HCEC 1CT (cell line): ENCODE data around the gene PDIA3.
"Not testable (repeated sequence)": the region's sequence is repeated elsewhere in the genome, so short reads cannot be mapped to it uniquely, and the experiment has no call there.

Experiments used
- DNase-seq: peaks from one replicate; pipeline ENCODE4 v3.0.0-alpha.2; 2017

Gene PDIA3

DNA sequence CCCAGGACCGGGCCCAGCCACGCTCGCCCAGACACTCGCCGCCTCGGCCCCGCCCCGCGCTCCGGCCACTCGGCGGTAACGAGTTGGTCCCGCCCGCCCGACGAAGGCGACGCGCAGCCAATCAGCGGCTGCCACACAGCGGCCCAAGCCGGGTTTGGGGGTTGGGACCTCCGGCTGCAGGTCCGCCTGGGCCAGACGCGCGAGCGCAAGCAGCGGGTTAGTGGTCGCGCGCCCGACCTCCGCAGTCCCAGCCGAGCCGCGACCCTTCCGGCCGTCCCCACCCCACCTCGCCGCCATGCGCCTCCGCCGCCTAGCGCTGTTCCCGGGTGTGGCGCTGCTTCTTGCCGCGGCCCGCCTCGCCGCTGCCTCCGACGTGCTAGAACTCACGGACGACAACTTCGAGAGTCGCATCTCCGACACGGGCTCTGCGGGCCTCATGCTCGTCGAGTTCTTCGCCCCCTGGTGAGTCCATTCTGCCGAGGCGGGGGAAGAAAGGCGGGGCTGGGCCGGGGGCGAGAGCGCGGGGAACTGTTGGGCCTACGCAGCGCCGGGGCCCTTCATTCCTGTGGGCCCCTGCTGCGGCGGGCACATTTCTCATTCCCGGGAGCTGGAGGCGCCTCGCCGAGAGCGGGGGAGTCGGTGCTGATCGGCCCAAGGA is at the start of gene PDIA3:
TSS of gene PDIA3 (plus strand) at position 194 of the 658 bp plus-strand sequence. CDS start at position 296, 102 bp downstream.
- peak; percentile 84 for DNase-seq

DNA sequence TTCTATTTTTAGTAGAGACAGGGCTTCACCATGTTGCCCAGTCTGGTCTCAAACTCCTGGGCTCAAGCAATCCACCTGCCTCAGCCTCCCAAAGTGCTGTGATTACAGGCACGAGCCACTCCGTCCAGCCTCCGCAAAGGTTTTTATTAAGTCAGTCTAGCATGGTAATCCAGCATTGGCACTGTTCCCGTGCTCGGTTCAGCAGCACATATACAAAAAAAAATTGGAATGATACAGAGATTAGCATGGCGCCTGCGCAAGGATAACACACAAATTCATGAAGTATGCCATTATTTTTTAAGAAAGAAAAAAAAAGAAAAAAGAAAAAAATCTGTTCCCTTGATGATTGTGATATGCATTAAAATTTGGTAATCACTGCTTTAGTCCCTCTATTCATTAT is 44.1 kb upstream of the PDIA3 start:
- no peak for DNase-seq

DNA sequence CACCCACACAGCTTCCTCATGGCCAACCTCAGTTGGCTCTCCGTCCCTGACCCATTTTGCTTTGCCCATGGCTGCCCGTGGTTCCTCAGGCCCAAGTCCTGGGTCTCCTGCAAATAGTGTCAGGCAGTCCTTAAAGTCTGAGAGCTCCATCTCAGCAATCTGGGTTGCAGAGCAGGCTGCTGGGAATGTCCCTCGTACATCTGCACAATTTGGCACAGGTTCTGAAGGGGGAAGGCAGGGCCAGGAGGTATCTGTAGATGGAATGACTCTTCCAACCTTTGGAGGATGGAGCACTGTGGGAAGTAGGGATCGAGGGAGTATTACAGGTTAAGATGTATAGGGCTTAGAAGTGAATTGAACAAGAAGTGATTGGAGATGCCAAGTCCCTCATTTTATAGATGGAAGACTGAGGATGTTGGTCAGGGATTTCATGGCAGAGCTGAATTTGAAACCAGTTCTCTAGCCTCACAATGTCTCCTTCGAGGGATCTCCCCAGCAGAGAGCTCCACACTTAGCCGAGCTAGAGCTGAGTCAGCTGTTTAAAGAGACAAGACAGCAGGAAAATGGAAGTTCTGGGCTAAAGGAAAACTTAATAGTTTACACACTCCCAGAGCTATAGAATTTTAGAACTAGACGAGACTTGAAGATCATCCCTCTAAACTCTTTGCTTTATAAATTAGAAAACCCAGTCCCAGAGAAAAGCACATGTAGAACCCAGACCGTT is 43.4 kb upstream of the PDIA3 start:
- no peak for DNase-seq

DNA sequence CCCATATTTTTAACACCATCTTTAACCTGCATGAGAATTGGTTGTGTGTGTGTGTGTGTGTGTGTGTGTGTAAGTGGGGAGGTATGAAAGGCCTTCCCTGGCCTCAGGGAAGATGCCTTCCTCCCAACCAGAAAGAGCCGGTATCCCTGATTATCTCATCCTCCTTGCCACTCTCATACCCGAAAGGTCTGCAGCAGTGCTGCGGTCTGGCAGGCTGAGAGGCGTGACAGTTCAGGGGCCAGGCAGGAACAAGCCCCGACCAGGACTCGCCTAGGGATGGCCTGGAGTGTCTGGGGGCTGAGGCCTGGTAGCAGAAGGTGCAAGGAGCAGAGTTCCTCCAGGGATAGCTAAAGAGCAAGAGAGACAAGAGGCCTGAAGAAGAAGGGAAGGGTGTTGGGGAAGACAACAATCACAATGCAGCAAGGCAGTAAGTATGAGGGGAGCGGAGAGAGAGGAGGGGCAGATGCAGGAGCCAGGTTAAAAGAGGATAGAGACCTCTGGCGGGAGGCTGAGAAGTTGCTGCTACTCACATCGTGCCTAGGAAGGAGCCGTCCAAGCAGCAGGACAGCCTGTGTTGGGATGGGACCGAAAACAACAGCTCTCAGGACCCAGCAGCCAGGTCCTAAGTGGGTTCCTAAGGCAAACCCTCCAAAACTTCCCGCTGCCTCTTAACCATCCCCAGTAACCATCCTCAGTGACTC is 35.7 kb upstream of the PDIA3 start:
- not testable (repeated sequence) for DNase-seq

DNA sequence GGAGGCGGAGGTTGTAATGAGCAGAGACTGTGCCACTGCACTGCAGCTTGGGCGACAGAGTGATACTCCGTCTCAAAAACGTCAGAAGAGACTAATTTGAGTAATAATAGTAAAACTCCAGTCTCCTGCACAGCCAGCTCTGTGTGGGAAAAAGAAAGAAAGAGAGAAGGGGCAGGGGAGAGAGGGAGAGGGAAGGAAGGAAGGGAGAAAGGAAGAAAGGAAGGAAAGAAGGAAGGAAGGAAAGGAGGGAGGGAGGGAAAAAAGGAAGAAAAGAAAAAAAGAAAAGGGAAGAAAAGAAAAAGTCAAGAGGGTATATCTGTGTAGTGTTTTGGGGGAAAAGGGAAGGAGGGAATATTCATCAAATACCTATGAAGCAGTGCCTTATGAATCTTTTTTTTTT is 23.1 kb upstream of the PDIA3 start:
- DNase-seq, result no peak

DNA sequence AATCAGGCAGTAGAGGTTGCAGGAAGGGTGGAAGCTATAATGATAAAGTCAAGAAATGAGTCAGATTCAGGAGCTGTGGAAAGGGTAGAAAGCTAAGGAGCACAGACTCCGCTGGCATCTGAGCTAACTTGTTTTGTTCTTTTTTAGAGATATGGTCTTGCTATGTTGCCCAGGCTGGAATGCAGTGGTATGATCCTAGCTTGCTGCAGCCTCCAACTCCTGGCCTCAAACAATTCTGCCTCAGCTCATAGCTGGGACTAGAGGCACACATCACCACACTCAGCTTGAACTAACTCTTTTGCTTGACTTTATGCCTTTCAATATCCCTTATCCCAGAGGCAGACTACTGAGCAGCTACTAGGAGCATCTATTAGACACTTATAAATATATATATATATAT is 19.9 kb upstream of the PDIA3 start:
- DNase-seq, result not testable (repeated sequence)

DNA sequence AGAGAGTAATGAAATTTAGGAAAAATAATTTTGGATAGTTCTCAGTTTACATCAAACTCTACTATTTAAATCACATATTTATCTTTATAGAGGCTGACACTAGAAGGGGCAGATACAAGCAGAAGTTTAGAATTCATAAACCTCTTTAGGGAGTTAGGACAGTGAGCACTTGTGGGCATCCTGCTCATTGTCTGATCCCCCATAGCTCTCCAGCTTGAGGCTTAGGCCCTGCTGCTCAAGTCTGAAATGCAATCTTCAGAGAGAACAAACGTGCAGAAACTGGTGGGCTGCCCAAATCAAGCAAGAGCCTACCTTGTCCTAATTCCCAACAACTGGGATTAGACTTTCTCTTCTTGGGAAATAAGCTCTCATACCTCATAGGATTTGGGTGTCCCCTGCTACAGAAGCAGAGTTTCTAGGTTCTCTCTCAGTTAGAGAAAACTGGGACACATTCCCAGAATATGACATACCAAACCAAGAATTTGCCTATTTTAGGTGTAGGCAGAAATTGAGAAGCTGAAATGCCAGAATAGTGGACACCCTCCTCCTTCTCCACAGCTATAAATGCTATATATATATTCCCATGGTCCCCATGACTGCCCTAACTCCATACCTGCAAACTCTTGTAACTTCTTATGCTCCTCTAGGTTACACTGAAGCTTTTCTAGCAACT is 18.0 kb upstream of the PDIA3 start:
- DNase-seq, result peak; percentile 17

DNA sequence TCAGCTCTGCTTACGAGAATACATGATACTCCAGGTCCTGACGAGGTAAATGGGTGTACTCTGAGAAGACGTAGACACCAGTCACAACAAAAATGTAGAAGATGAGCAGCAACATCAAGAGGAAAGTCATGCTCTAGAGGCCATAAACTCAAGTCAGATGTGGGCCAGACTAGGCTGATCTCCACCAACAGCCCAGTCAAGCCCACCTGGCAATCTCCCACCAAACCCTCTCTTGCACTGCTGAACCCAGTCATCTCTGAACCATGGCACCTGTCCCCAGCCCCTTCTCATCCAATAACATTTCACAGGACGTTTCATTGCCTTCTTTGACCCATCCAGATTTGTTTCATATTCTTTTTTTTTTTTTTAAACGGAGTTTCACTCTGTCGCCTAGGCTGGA is 10.8 kb upstream of the PDIA3 start:
- no peak for DNase-seq

DNA sequence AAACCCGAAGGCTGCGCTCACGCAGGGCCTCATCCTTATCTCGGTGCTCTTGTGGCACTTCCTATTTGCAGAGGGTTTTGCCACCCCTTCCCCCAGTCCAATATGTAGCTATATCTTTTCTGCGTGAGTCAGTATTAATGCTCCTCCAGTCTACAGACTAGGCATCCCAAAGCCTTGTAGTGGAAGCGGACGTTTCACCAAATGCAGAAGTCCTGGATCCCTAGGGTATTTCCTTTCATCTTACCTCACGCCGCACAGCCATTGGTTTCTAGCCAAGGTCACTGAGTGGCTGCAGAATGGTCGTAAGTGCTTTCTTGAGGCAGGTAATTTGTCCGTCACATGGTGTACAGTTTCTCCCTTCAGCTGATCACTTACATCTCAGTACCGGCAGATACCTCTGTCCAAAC is 668 bp downstream of the PDIA3 start:
- DNase-seq, result peak; percentile 27

DNA sequence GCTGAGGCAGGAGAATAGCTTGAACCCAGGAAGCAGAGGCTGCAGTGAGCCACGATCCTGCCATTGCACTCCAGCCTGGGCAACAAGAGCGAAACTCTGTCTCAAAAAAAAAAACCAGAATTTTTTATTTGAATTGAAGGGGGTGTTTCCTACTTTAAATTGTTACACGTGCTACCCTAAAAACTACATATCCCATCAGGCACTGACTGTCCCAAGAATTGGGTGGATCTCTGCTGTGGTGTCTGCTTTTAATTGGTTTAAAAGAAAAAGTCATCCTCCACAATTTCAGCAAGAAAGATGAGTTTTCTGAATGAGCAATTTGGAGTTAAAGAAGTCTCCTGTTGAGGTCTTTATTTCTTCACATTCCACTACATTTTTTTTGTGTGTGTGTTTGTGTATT is 2.1 kb downstream of the PDIA3 start:
- DNase-seq, result peak; percentile 26

DNA sequence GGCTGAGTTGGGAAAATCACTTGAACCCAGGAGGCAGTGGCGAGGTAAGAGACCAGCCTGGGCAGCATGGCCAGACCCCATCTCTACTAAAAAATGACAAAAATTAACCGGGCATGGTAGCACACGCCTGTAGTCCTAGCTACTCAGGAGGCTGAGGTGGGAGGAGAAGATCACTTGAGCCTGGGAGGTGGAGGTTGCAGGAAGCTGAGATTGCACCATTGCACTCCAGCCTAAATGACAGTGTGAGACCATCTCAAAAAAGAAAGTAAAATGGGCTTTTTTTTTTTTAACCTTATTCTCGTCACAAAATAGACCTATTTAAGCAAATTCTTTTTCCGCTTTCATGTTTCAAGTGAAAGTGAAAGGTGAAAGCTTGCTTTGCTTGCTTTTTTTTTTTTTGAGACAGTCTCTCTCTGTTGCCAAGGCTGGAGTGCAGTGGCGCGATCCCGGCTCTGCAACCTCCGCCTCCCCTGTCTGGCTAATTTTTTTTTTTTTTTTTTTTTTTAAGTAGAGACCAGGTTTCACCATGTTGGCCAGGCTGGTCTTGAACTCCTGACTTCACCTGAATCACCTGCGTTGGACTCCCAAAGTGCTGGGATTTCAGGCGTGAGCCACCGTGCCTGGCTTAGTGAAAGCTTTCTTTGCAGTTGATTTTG is 3.6 kb downstream of the PDIA3 start:
- DNase-seq, result no peak

DNA sequence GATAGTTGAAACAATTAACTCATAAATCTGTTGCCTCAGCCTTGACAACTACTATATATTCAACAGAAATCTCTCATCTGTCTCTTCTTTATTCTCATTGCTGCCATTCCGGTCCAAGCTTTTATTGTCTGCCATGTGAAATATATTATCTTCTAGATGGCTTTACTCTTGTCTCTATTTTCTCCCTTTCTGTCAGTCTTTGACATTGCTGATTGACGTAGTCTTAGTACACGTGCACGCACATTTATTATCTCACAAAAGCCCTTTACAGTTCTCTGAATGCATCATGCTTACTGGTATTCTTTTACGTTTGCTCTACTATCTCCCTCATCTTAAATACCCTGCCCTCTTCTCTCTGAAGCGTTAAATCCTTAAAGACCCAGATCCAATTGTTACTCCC is 5.6 kb downstream of the PDIA3 start:
- no peak for DNase-seq

DNA sequence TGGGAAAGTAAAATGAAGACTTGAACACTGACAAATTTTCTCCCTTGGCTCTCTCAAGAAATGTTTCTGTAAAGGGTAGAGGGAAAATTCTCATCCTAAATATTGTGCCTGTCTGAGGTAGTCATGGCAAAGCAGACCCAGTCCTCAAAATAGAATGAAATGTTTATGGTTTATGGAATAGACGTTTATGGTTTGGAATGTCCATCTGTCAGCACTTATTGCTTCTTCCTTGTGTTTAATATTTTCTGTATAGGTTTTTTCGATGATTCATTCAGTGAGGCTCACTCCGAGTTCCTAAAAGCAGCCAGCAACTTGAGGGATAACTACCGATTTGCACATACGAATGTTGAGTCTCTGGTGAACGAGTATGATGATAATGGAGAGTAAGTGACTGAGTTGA is 16.6 kb downstream of the PDIA3 start:
- DNase-seq, result peak; percentile 65

DNA sequence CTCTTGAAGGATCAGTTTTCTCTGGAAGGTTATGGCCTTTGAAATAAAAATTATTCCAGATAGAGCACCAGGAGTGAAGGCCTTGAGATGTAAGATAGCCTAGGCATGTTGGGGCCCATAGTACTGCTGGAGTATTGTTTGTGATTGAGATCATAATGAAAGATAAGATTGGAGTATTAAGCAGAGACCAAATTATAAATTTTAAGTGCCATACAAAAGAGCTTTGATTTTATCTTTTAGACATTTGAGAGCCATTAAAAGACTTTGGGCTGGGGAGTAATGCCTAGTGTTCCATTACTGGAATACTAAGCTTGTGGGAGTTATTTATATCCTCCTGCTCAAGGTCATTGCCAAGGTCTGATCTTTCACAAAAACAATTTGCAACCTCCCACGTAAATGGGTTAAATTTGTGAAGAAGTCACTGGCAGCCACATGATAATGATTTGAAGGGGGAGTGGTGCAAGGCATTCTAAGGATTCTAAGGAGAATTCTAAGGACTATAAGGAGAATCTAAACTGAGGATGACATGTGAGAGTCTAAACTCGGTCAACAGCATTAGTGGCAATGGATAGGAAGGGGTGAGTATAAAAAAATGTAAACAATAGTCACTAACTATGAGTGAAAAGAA is 17.7 kb downstream of the PDIA3 start:
- DNase-seq, result no peak

DNA sequence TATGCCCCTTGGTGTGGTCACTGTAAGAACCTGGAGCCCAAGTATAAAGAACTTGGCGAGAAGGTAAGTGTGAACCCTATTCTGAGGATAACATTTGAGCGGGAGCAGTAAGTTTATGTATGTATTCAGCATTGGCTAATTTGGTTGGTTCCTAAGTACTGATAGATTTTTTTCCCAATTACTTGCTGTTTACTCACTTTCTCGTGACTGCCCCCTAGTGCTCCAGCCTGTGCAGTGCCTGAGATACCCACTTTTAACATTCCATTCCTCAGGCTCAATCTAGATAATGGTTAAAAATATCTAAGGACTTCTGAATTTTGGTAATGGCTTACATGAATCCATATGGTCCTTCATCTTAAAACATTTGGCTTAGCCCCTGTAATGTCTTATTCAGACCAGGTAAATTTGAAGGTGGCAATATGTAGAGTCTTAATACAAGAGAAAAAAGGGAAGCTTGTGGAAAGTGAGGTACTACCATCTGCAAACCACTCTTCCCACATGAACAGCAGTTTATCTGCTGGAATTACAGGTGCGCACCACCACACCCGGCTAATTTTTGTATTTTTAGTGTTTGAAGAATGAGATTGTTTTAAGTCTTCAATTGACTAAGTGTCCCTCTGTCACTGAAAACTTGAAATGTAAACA is 23.5 kb downstream of the PDIA3 start:
- DNase-seq, result peak; percentile 65

DNA sequence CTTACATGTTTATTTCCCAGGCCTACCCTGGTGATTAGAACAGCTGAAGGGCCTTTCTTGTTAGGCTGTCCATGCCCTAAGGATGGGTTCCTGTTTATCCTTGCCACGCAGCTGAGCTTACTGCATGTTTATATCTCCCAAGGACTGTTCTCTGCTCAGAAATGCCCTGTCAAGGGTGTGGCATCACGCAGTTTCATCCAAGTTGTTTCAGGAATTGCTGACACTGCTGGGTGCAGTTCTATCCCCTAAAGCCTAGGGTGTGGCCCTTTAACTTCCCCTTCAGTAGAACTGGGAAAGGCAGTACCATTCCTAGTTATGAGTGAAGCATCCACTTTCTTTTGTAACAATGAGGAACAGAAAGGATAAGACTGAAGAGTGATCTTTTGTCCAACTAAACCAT is 25.6 kb downstream of the PDIA3 start:
- no peak for DNase-seq

DNA sequence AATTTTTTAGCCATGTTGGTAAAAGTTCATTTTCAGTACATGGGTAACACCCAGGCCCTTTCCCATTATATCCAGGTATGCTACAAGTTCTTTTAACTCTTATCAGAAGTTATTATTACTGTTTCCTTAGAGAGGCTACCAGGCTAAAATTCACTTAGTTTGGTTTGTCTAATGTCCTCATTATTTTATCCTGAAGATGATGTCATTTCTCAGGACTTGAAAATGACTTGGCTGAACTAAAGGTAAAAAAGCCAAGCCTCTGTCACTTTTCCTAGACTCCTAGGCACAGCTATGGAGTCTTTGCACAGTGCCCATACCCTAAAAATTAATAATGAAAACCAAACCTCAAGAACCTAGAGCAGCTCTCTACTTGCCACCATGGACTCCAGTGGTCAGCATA is 26.4 kb downstream of the PDIA3 start:
- DNase-seq, result no peak

DNA sequence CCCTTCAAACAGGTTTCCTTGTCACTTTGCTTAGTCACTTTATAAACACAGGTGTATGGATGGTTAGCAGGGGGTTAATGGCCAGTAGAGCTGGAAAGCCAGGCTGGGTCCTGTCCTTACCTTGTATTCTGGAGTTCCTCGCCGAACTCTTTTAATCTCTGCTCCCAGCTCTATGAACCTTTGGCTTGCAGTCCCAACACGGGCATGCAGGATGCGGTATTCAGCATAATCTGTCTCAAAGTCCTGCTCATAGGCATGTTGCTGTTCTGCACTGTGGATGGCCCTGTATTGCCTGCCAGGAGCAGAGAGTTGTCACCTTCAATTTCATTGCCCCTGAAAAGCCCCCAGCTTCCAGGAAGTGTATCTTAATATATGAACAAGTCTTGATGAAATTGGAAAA is 27.8 kb downstream of the PDIA3 start:
- no peak for DNase-seq

DNA sequence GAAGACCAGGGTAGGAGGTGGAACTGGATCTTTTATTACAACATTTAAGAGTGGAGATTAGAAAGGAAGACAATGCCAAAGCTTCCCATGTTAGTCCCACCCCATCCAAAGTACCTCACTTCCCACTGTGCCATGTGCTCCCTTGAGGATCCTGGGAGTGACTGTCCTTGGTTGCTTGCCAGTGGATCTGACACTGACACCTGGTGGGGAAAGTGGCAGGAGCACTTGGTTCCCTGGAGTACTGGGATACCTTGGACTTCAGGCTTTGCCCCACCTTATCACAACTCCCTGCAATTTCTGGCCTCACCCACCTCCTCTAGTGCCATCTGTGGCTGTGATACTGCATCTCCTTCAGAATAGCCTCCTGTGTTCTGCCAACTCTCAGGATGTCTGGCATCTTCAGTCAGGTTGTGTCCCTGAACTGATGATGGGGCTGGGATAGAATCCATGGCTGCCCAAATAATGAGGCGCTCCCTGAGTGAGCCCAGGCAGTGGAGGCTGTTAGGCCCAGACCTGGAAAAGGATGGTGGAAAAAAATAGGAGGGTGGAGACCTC is 29.2 kb downstream of the PDIA3 start:
- peak; percentile 48 for DNase-seq

DNA sequence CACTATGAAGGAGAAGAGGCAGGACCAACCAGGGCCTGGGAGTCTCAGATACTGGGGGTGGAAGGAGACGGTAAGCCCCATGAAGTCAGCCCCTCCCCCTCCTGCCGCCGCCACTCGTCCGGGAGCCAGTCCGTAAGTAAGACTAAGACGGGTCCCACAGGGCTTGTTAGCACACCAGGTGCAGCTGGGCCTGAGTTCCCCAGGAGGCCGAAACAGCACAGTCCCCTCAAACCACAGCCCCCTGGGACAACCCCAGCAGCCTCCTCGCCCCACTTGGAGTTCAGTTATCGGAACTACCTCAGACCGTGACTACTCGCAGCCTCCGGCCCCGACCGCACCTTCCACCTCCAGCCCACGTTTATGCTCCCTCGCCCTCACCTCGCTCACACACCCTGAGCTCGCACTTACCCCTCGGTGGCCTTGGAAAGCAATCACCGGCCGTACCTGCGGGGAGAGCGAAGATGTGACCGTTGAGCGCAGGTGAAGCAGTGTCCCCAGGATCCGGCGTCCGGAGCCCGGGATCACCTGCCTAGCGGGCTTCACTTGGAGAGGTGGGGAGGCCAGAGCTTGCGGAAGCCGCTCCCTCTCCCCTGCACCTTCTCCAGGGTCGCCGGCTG is 30.0 kb downstream of the PDIA3 start:
- DNase-seq, result no peak

DNA sequence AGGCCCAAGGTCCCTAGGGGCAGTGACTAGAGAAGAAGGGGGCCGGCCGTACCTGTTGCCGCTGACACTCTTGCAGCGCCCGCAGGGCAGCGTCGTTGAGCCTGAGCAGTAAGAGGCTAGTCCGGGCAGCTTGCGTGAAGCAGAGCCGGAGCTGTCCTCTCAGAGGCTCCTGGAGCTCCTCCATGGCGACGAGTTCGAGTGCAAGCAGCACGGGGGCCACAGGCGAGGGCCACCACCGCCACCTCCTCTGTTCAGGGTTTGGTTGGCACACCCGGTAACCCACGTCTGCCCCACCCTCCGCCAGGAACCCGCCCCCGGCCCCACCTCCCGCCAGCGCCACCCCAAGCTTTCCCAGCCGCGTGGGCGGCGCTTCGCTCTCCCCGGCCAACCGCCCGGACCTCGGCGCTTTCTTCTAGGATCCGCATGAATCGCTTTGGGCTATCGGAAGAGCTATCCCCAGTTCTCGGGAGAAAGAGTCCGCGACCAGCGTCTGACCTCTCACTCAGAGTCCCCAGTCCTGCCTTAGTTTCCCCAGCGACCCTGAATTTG is 30.6 kb downstream of the PDIA3 start, which contains the start of gene ELL3:
TSS of gene ELL3 (minus strand) at position 249 of the 549 bp plus-strand sequence. CDS start at position 184, 65 bp downstream.
- peak; percentile 69 for DNase-seq
